Brain microvascular endothelial cell (primary cell): ENCODE measurements around the gene IQSEC2.

Experiments
- DNase-seq: peaks from one replicate; pipeline ENCODE4 v3.0.0-alpha.2; 2020
- H3K27ac ChIP-seq: fragments of 250-450 bp; sonication (Bioruptor Pico); 2 replicates; pipeline ENCODE4 v1.5.1; 2020; ENCODE audit warnings: mild to moderate bottlenecking, moderate library complexity
- H3K27me3 ChIP-seq: fragments of 250-450 bp; sonication (Bioruptor Pico); replicated peaks from 2 replicates; pipeline ENCODE4 v1.5.1; 2020; ENCODE audit warnings: mild to moderate bottlenecking
- H3K36me3 ChIP-seq: fragments of 250-450 bp; sonication (Bioruptor Pico); replicated peaks from 2 replicates; pipeline ENCODE4 v1.5.1; 2020; ENCODE audit warnings: mild to moderate bottlenecking
- H3K4me3 ChIP-seq: 2 replicates; pipeline ENCODE4 v1.5.1; 2011; ENCODE audit warnings: low read depth, mild to moderate bottlenecking, control low read depth, low read length, moderate library complexity
- CTCF ChIP-seq: IDR thresholded peaks from 2 replicates; pipeline ENCODE4 v1.5.1; 2011; ENCODE audit warnings: low read depth, mild to moderate bottlenecking, moderate library complexity, low read length, control low read depth, inconsistent platforms; ENCODE audit errors: missing control alignments
- in situ Hi-C: cut with HindIII; loops from 2 replicates; pipeline ENCODE4 v1.10.0; 2017; ENCODE audit warnings: low sequenced_read_pairs, low pct_ligation_motif_present

Gene IQSEC2

GRCh38 chrX:53308836-53309235, 27.5 kb upstream of the IQSEC2 start:
- no peak for DNase-seq
- no peak overlapping the region for H3K4me3 ChIP-seq
- in situ Hi-C loops: no loop called here
- H3K27me3 ChIP-seq: no peaks in the 10 kb centered on the region
- no peaks in the 10 kb centered on the region for H3K36me3 ChIP-seq
- no peak overlapping the region for H3K27ac ChIP-seq
- TF ChIP-seq CTCF: no peak

- Histone ChIP-seq H3K4me3 (no peak overlapping the region), H3K27me3 (no peaks in the 10 kb centered on the region), H3K27ac (no peak overlapping the region), H3K36me3 (no peaks in the 10 kb centered on the region)
- no peak for TF ChIP-seq CTCF
- DNase-seq: no peak
- in situ Hi-C loops: no loop called here
Observed at GRCh38 chrX:53305996-53306937, 24.9 kb upstream of the IQSEC2 start.

- no peak overlapping the region for H3K27ac ChIP-seq
- no peak overlapping the region for H3K4me3 ChIP-seq
- no peaks in the 10 kb centered on the region for H3K27me3 ChIP-seq
- no peaks in the 10 kb centered on the region for H3K36me3 ChIP-seq
- no peak for DNase-seq
- in situ Hi-C loops: no loop called here
- TF ChIP-seq CTCF: no peak
Observed at GRCh38 chrX:53305219-53305995, 24.0 kb upstream of the IQSEC2 start.

GRCh38 chrX:53303195-53303594, 21.8 kb upstream of the IQSEC2 start:
- no peaks in the 10 kb centered on the region for H3K36me3 ChIP-seq
- H3K4me3 ChIP-seq: no peak overlapping the region
- TF ChIP-seq CTCF: no peak
- H3K27me3 ChIP-seq: no peaks in the 10 kb centered on the region
- no peak overlapping the region for H3K27ac ChIP-seq
- in situ Hi-C loops: no loop called here
- no peak for DNase-seq

- DNase-seq: no peak
- Histone ChIP-seq H3K4me3 (no peak overlapping the region), H3K27me3 (no peaks in the 10 kb centered on the region), H3K36me3 (no peaks in the 10 kb centered on the region), H3K27ac (no peak overlapping the region)
- TF ChIP-seq CTCF: no peak
- in situ Hi-C loops: no loop called here
Observed at GRCh38 chrX:53300157-53300556, 18.8 kb upstream of the IQSEC2 start.
